Activated CD4-positive, alpha-beta T cell treated with anti-CD3 and anti-CD28 coated beads, Interleukin-2, amount 50 U/mL, for 16 hours (primary cell): ENCODE data around the gene OR1E2.
"Not testable (repeated sequence)": the region's sequence is repeated elsewhere in the genome, so short reads cannot be mapped to it uniquely, and the experiment has no call there.

Source experiments
- DNase-seq: peaks from one replicate; pipeline ENCODE4 v3.0.0-alpha.2; 2020

Gene OR1E2

GRCh38 chr17:3433741-3434140 lies at the start of gene OR1E2:
Gene OR1E2 (minus strand): TSS chr17:3433841. CDS start chr17:3433841, 0 bp downstream.
- DNase-seq, result no peak

- DNase-seq, result no peak
These were observed 49.2 kb upstream of the OR1E2 start for GRCh38 chr17:3482852-3483251.

- DNase-seq, result no peak
These were observed 46.3 kb upstream of the OR1E2 start for GRCh38 chr17:3479988-3480387.

DNA sequence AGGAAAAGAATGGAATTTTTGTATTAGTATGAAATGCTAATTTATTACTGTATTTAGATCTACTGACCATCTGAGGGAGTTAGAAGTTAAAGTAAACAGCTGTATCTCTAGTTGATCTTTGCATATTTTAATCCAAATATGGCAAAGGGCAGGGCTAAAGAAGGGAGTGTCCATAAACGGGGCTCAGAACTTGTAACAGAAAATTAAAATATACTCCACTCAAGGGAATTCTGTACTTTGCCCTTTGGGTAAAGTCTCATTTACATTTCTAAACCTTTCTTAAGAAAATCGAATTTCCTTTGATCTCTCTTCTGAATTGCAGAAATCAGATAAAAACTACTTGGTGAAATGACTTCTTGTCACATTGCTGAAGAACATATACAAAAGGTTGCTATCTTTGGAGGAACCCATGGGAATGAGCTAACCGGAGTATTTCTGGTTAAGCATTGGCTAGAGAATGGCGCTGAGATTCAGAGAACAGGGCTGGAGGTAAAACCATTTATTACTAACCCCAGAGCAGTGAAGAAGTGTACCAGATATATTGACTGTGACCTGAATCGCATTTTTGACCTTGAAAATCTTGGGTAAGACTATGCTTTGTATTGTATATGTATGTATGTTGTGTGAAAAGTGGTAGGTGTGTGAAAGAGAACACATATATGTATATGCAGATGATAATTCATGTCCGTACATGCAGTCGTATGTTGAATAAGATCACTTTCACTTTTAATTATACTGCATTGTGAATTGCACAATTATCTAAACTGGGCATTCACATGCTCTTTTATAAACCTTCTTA lies 42.4 kb upstream of the OR1E2 start, which contains the start of gene ASPA:
Gene ASPA (plus strand): TSS at position 186 of the 799 bp plus-strand sequence. CDS start 163 bp downstream, at position 349.
- DNase-seq, result no peak

DNA sequence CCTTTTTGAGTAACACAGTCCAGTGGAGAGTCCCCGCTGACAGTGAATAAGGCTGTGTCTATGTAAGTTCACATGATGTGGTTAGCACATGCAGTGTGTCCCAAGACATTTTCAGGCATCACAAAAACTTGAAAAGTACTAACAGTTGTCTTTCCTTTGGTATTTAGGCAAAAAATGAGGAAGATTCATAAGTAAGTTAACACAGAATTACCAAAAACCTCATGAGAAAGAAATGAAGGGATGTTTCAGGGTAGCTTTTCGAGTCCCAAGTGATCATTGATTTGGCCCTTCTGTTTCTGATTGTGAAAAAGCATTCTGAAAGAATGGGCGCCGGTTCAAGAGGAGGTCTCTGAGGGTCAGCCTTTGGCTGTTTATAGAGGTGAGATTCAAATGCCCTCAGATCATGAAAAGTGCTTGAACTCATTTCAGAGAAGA lies 41.6 kb upstream of the OR1E2 start:
- no peak for DNase-seq

DNA sequence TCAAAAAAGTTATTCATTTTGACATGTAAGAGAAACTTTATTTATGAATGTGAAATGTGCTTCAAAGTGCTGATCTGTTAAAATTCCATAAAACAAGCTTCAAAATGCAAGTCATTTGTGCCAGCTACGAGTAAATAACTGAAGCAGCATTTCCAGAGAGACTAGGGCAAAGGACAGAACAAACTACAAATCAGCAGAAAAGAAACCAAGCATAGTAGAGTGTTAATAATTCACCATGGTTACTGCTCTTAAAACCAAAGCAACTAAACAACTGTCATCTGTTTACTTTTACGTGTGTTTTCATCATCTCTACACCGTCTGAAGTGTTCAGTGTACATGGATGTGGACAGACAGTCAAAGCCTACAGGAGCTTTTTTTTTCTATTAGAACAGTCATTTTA lies 40.6 kb upstream of the OR1E2 start:
- no peak for DNase-seq

- no peak for DNase-seq
These were observed 38.5 kb upstream of the OR1E2 start for GRCh38 chr17:3472137-3472536.

GRCh38 chr17:3471599-3471998 lies 38.0 kb upstream of the OR1E2 start, which contains the start of gene SPATA22:
Gene SPATA22 (minus strand): TSS chr17:3471819. CDS start chr17:3469325, 2,494 bp downstream.
- no peak for DNase-seq

- DNase-seq, result no peak
These were observed 35.9 kb upstream of the OR1E2 start for GRCh38 chr17:3469529-3469928.

DNA sequence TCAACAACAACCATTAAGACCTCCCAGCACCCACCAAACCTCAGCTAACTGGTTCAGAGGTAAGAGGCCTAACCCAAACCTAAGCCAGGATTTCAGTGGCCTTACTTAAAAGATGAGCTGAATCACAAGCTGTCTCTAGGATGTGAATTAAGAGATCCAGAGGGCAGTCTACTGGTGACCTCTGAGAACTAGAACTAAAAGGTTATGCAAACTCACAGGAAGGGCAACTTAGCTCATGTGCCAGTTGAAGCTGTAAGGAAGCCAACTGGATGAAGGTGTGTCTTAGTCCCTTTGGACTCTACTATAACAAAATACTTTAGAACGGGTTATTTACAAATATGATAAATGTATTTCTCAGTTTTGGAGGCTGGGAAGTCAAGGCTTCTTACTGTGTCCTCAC lies 32.7 kb upstream of the OR1E2 start:
- DNase-seq, result not testable (repeated sequence)

GRCh38 chr17:3448059-3448665 lies 14.5 kb upstream of the OR1E2 start:
- DNase-seq, result no peak

DNA sequence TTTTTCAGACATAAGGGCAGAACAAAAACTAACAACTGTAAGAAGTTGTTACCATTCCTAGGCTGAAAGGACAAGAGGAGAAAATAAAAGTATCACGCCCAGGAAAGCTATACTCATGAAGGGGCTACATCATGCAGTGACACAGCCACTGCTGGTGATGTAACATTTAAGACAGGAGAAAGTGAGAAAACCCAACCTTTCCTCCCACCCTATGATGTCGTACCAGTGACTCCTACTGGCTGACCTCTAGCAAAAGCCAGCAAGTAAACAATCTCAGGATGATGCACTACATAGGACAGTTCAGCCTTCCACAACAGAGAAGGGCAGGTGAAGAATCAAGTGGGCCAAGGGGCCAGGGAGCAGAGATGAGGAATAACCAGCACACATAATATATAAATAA lies 14.0 kb upstream of the OR1E2 start:
- DNase-seq, result peak; percentile 2

GRCh38 chr17:3440451-3440850 lies 6.8 kb upstream of the OR1E2 start:
- no peak for DNase-seq

DNA sequence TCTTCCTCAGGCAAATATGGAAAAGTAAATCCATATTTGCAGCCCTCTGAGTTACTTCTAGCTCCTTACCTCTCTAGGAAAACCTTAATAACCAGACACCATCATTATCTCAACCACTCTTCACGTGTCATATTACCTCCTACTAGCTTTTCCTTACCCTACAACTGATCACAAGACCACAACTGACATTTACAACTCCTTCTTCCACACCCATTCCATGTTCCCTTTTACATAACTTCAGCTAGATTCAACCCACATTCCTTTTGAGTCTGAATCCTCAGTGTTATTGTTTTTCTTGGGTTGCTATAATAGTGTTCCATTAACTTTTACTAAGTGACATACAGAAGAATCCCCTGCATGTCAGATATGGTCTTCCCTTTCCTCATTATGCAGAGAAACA lies 4.7 kb upstream of the OR1E2 start:
- no peak for DNase-seq

GRCh38 chr17:3433215-3433614 lies 426 bp downstream of the OR1E2 start:
- DNase-seq, result not testable (repeated sequence)

GRCh38 chr17:3418222-3418621 lies 15.4 kb downstream of the OR1E2 start:
- no peak for DNase-seq

DNA sequence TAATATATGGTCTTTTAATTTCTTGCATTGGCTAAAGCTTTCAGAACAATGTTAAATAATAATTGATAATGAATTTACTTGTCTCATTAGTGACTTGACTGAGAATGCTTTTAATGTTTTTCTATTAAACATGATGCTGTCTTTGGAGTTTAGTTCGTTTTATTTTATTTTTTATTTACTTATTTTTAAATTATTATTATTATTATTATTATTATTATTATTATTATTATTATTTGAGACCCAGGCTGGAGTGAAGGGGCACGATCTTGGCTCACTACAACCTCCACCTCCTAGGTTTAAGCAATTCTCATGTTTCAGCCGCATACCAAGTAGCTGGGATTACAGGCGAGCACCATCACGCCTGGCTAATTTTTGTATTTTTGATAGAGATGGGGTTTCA lies 18.0 kb downstream of the OR1E2 start:
- no peak for DNase-seq

DNA sequence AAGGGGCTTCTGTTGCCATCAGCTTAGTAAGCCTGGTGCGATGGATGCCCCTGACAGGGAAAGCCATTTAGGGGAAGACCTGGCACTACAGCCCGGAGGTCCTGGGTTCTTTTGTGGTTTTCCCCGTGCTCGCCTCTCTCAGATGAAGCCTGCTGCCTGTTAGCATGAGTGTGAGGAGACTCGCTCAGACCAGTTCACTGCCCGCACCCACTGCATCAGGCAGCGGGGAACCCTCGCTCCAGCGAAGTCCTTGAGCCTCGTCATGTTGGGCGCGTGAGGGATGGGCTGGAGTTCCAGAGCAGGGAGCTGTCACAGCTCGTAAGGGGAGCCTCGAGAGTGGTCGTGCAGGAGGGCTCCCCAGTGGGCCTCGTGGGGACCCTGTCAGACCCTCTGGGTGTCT lies 21.4 kb downstream of the OR1E2 start:
- DNase-seq, result not testable (repeated sequence)

GRCh38 chr17:3411070-3411469 lies 22.6 kb downstream of the OR1E2 start, which contains the start of gene OR3A3:
Gene OR3A3 (plus strand): TSS chr17:3411370.
- DNase-seq, result no peak

GRCh38 chr17:3403856-3404255 lies 29.8 kb downstream of the OR1E2 start:
- DNase-seq, result not testable (repeated sequence)

DNA sequence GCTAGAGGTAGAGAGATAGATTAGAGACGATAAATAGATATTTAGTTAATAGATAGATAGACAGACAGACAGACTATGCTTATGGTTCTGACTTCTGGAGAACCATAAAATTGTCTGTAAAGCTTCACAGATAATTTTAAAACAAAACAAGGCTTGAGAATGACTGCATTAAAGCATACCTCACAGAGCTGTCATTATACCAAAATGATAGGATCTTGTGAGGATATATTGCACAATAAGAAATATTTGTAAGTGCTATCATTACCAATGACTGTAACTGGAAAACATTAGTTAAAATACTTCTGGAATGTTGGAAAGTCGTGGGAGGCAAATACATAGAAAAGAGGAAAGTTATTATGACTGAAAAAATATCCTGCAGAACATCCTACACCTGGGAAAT lies 31.9 kb downstream of the OR1E2 start:
- no peak for DNase-seq

- no peak for DNase-seq
These were observed 33.6 kb downstream of the OR1E2 start for GRCh38 chr17:3400055-3400454.

- no peak for DNase-seq
These were observed 35.3 kb downstream of the OR1E2 start, which contains the start of gene OR1E1 for GRCh38 chr17:3398310-3398709. Gene OR1E1 (minus strand): TSS chr17:3398410. CDS start chr17:3398410, 0 bp downstream.

GRCh38 chr17:3397801-3398200 lies 35.8 kb downstream of the OR1E2 start:
- DNase-seq, result not testable (repeated sequence)
